ENCODE data around the gene ETV4. TPM values are rescaled to one million over a fixed set of nuclear protein-coding genes. Genes with fewer than 3 reads are reported as not detected.

The ETV4 gene
- total and polyA plus RNA-seq, 4 donors, result 2.7 to 27.2 (median 13.9) TPM

DNA sequence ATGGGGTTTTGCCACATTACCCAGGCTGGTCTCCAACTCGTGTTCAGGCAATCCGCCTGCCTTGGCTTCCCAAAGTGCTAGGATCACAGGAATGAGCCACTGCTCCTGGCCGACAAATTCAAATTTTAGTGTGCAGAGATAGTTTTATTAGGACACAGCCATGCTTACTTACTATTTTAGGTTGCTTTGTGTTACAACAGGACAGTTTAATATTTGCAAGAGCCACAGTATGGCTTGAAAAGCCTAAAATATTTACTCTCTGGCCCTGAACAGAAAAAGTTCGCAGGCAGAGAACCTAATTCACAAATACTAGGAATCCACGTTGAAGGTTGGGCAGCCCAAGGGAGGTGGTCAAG is 12.6 kb upstream of the ETV4 start:
- Histone ChIP-seq H3K4me1 (ENCODE audit: control insufficient read depth, insufficient read depth, low read length) (peaks cover 7% of the 10 kb centered on the region), H3K36me3 (ENCODE audit: control insufficient read depth, insufficient read depth, low read length) (no peaks in the 10 kb centered on the region), H3K27me3 (ENCODE audit: control insufficient read depth, insufficient read depth, low read length) (peaks cover 3% of the 10 kb centered on the region), H3K27ac (ENCODE audit: low read depth, low read length) (no peak overlapping the region), H3K4me3 (ENCODE audit: low read depth, low read length) (no peak overlapping the region), H3K9me3 (ENCODE audit: control insufficient read depth, insufficient read depth, low read length) (no peaks in the 10 kb centered on the region)
- WGBS (ENCODE audit: insufficient coverage), result 70% methylated on average over 2 of the region's 5 CpGs
- no peak for DNase-seq (ENCODE audit: low read depth in 4 of 6, low spot score in 6 of 6)

DNA sequence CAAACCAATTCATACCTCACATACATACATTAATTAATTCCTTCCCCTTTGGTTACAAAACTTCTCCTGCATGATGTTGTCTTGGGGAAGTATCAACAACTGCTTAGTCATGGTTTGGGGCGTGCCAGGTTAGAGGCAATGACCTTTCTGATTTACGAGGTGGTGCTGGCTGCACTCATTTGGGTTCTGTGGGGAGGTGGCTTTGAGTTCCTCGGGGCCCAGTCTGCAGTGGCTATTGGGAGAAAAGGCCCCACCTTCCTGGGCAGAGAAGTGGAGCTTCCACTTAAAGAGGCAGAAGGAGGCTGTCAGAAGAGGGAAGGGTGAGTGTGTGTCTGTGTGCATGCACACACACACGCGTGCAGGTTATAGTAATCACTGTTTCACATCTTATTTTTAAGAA is 10.2 kb upstream of the ETV4 start:
- 49% methylated on average over 3 of the region's 5 CpGs for WGBS (ENCODE audit: insufficient coverage)
- Histone ChIP-seq H3K36me3 (ENCODE audit: control insufficient read depth, insufficient read depth, low read length) (no peaks in the 10 kb centered on the region), H3K4me1 (ENCODE audit: control insufficient read depth, insufficient read depth, low read length) (peaks cover 6% of the 10 kb centered on the region), H3K27me3 (ENCODE audit: control insufficient read depth, insufficient read depth, low read length) (peaks cover 3% of the 10 kb centered on the region), H3K4me3 (ENCODE audit: low read depth, low read length) (no peak overlapping the region), H3K9me3 (ENCODE audit: control insufficient read depth, insufficient read depth, low read length) (no peaks in the 10 kb centered on the region), H3K27ac (ENCODE audit: low read depth, low read length) (no peak overlapping the region)
- no peak for DNase-seq (ENCODE audit: low read depth in 4 of 6, low spot score in 6 of 6)

DNA sequence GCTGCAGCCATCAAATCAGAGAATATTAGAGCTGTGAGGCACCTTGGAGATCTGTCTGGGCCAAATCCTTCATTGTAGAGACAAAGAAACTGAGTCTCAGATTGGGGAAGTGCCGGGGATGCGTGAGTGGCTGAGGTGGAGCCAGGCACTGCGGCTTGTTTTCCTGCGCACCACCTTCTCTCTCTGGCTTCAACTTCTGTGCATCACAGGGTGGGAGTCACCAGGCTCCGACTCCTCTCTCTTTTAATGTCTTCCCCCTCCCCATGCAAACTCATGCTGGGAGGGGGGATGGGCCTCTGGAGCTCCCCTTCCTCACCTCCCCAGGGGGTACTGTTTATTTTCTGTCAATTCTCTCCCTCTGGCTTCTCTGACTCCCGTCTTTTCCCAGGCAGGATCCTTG is 8.7 kb upstream of the ETV4 start:
- H3K27ac ChIP-seq (ENCODE audit: low read depth, low read length), result no peak overlapping the region

DNA sequence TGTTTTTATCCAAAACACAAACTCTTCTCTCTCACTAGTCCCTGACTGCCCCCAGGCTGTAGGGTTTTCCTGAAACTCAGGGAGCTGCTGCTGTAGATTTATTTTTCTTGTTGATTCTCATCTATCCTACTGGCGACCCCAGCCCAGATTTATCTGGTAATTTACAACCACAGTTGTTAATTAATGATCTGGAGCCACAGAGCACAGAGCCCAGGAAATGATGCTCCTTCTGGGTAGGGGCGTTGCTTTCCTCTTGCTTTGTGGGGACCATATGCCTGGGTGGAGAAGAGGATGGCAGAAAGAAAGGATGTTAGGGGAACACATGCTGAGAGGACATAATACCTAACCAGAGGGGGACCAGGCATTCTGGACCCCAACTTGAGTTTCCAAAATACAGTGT is 7.4 kb upstream of the ETV4 start:
- Histone ChIP-seq H3K4me3 (ENCODE audit: low read depth, low read length) (no peak overlapping the region), H3K27me3 (ENCODE audit: control insufficient read depth, insufficient read depth, low read length) (peaks cover 3% of the 10 kb centered on the region), H3K27ac (ENCODE audit: low read depth, low read length) (no peak overlapping the region), H3K4me1 (ENCODE audit: control insufficient read depth, insufficient read depth, low read length) (peaks cover 6% of the 10 kb centered on the region), H3K36me3 (ENCODE audit: control insufficient read depth, insufficient read depth, low read length) (no peaks in the 10 kb centered on the region), H3K9me3 (ENCODE audit: control insufficient read depth, insufficient read depth, low read length) (no peaks in the 10 kb centered on the region)
- DNase-seq (ENCODE audit: low read depth in 4 of 6, low spot score in 6 of 6), result peak in 1 of 6 donors; percentile 34
- WGBS (ENCODE audit: insufficient coverage), result 0% methylated on average over 1 of the region's 2 CpGs

More for the DNA sequence above, 8.7 kb upstream of the ETV4 start:
- Histone ChIP-seq H3K9me3 (ENCODE audit: control insufficient read depth, insufficient read depth, low read length) (no peaks in the 10 kb centered on the region), H3K36me3 (ENCODE audit: control insufficient read depth, insufficient read depth, low read length) (no peaks in the 10 kb centered on the region), H3K4me1 (ENCODE audit: control insufficient read depth, insufficient read depth, low read length) (peaks cover 6% of the 10 kb centered on the region), H3K27me3 (ENCODE audit: control insufficient read depth, insufficient read depth, low read length) (peaks cover 3% of the 10 kb centered on the region), H3K4me3 (ENCODE audit: low read depth, low read length) (no peak overlapping the region)
- WGBS (ENCODE audit: insufficient coverage), result 34% methylated on average over 2 of the region's 6 CpGs
- DNase-seq (ENCODE audit: low read depth in 4 of 6, low spot score in 6 of 6), result no peak

DNA sequence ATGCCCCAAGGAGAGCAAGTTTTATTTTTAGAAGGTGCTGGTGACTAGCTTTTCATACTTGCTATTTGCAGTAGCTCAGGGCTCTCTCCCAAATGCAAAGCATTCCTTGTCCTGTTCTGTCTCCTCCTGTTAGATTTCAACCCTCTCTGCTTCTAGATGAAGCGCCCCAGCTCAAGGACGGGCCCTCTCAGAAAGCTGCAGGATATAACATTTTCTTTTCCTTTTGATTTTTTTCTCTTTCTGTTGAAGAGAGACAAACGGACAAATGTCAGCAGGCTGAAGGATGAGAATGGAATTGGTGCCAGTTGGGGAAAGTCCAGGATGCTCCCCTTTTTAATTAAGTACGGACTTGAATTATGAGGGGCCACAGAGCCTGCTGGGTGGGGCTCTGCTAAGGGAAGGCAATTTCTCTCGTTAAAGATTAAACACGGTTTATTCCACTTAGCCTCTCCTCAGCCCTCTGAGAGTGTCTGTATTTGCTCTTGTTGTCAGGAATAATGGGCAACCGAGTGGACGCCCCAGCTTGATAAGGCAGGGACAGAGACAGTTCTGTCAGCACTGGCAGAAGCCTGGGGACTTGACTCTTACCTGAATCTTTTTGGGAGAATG is 6.2 kb upstream of the ETV4 start:
- Histone ChIP-seq H3K36me3 (ENCODE audit: control insufficient read depth, insufficient read depth, low read length) (no peaks in the 10 kb centered on the region), H3K27ac (ENCODE audit: low read depth, low read length) (no peak overlapping the region), H3K4me1 (ENCODE audit: control insufficient read depth, insufficient read depth, low read length) (peaks cover 6% of the 10 kb centered on the region), H3K27me3 (ENCODE audit: control insufficient read depth, insufficient read depth, low read length) (peaks cover 8% of the 10 kb centered on the region), H3K9me3 (ENCODE audit: control insufficient read depth, insufficient read depth, low read length) (no peaks in the 10 kb centered on the region), H3K4me3 (ENCODE audit: low read depth, low read length) (no peak overlapping the region)
- WGBS (ENCODE audit: insufficient coverage), result 36% methylated on average over 4 of the region's 8 CpGs
- DNase-seq (ENCODE audit: low read depth in 4 of 6, low spot score in 6 of 6), result peak in 1 of 6 donors; percentile 33

DNA sequence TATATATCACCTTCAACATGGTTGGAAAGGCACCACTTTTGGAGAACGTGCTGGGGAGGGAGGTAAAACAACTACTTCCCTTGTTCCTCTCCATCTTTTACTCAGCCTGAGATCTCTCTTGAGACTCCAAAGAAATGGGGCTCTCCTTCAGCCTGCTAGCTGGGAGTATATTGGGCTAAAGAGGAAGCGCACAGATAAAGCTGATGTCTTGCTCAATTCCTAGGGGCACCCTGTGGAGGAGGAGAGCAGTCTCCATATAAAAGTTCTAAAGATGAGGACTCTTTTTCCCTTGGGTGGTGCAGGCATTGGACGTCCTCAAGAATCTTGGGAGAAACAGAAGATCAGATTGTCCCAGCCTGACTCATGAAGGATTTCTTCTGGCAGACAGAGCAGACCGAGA is 4.6 kb upstream of the ETV4 start:
- no peak overlapping the region for H3K27ac ChIP-seq (ENCODE audit: low read depth, low read length)
- peaks cover 17% of the 10 kb centered on the region for H3K27me3 ChIP-seq (ENCODE audit: control insufficient read depth, insufficient read depth, low read length)
- DNase-seq (ENCODE audit: low read depth in 4 of 6, low spot score in 6 of 6), result no peak
- no peaks in the 10 kb centered on the region for H3K36me3 ChIP-seq (ENCODE audit: control insufficient read depth, insufficient read depth, low read length)
- no peaks in the 10 kb centered on the region for H3K9me3 ChIP-seq (ENCODE audit: control insufficient read depth, insufficient read depth, low read length)
- peaks cover 17% of the 10 kb centered on the region for H3K4me1 ChIP-seq (ENCODE audit: control insufficient read depth, insufficient read depth, low read length)
- 87% methylated on average over 3 of the region's 4 CpGs for WGBS (ENCODE audit: insufficient coverage)
- no peak overlapping the region for H3K4me3 ChIP-seq (ENCODE audit: low read depth, low read length)

DNA sequence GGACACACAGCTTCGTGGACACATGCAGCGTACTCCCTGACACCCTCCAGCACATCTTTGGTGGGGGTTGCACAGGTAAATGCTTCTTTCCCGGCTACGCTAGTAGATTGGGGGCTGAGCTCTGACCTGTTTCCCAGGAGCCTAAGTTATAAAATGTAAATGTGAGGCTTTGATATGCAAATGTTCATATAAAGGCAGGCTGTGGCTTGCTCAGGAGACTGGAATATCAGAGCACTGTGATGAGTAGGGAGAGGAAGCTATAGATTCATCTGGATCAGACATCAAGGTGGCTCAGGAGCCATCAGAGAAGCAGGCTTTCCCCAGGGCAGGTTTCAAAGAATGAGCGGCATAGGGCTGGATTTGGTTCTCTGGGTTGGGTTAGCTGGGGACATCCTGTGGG is 3.4 kb upstream of the ETV4 start:
- no peak for DNase-seq (ENCODE audit: low read depth in 4 of 6, low spot score in 6 of 6)
- WGBS (ENCODE audit: insufficient coverage), result 67% methylated on average over 3 of the region's 5 CpGs
- Histone ChIP-seq H3K9me3 (ENCODE audit: control insufficient read depth, insufficient read depth, low read length) (no peaks in the 10 kb centered on the region), H3K36me3 (ENCODE audit: control insufficient read depth, insufficient read depth, low read length) (no peaks in the 10 kb centered on the region), H3K4me1 (ENCODE audit: control insufficient read depth, insufficient read depth, low read length) (peaks cover 29% of the 10 kb centered on the region), H3K27me3 (ENCODE audit: control insufficient read depth, insufficient read depth, low read length) (peaks cover 24% of the 10 kb centered on the region), H3K27ac (ENCODE audit: low read depth, low read length) (no peak overlapping the region), H3K4me3 (ENCODE audit: low read depth, low read length) (no peak overlapping the region)

DNA sequence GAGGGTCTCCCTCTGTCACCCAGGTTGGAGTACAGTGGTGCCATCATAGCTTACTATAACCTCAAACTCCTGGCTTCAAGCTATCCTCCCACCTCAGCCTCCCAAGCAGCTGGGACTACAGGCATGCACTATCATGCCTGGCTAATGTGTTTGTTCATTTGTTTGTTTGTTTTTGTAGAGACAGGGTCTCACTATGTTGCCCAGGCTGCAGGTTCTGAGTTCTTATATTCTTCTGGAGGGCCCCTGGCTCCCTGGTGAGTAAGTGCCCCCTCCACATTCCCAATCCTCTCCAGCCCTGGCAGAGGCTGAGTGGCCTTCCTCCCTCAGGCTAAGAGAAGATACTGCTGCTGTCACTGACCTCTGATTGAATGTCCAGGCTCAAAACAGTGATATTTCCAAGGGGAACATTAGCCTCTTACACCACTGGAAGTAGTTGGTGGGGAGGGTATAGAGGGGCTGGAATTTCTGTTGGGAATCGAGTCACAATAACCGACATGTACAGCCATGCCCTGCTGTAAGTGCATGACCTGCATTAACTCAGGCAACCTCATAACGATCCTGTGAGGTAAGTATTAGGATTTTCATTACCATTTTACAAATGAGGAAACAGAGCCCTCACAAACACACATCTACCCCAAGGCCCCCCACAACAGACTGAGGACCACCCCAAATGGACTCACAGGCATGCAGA is 2.7 kb upstream of the ETV4 start:
- WGBS (ENCODE audit: insufficient coverage), result no CpG with 5 or more reads among the region's 3 CpGs
- Histone ChIP-seq H3K36me3 (ENCODE audit: control insufficient read depth, insufficient read depth, low read length) (no peaks in the 10 kb centered on the region), H3K27ac (ENCODE audit: low read depth, low read length) (no peak overlapping the region), H3K4me1 (ENCODE audit: control insufficient read depth, insufficient read depth, low read length) (peaks cover 36% of the 10 kb centered on the region), H3K4me3 (ENCODE audit: low read depth, low read length) (no peak overlapping the region), H3K27me3 (ENCODE audit: control insufficient read depth, insufficient read depth, low read length) (peaks cover 29% of the 10 kb centered on the region), H3K9me3 (ENCODE audit: control insufficient read depth, insufficient read depth, low read length) (no peaks in the 10 kb centered on the region)
- no peak for DNase-seq (ENCODE audit: low read depth in 4 of 6, low spot score in 6 of 6)

DNA sequence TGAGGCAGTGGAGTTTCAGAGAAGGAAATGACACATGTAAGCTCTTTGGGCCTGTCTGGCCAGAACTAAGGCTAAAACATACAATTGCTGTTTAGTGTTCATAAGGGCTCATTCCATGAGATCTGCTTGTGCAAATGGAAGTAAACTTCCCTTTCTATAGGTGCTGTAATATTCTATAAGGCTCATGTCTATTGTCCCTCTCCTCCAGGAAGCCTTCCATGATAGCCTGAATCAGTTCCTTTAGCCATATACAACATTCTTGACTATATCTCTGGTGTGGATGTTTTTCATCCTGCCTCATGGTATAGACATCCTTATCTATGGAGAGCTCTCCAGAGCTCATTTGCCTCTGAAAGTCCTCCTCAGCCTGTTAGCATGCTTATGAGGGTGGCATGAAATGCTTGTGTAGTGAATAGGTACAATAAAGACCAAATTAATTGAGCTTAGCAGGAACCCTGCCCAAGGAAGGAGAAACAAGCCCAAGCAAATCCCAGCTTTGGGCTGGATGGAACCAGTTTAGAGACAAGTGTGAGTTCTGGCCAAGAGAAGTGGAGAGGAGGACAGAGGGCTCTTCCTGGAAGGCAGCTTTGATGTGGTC is 1.6 kb upstream of the ETV4 start:
- Histone ChIP-seq H3K27me3 (ENCODE audit: control insufficient read depth, insufficient read depth, low read length) (peaks cover 34% of the 10 kb centered on the region), H3K4me3 (ENCODE audit: low read depth, low read length) (no peak overlapping the region), H3K36me3 (ENCODE audit: control insufficient read depth, insufficient read depth, low read length) (no peaks in the 10 kb centered on the region), H3K27ac (ENCODE audit: low read depth, low read length) (no peak overlapping the region), H3K4me1 (ENCODE audit: control insufficient read depth, insufficient read depth, low read length) (peaks cover 43% of the 10 kb centered on the region), H3K9me3 (ENCODE audit: control insufficient read depth, insufficient read depth, low read length) (no peaks in the 10 kb centered on the region)
- peak in 1 of 6 donors; percentile 31 for DNase-seq (ENCODE audit: low read depth in 4 of 6, low spot score in 6 of 6)

DNA sequence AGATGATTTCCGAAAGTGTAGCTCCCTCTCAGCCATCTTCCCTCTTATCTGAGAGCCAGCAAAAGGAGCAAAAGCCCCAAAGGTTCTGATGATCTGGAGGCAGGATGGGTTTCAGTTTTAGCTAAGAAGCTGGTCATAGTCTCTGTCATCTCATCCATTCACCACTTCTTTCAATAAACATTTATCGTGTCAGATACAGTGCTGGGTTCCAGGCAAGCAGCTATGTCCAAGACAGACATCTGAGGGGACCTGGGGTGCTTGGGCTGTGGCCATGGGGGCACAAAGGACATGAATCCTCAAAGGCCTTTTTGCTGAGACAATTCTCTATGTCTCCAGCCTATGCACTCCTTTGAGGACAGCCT is 1.0 kb upstream of the ETV4 start:
- 67% methylated on average over 1 of the region's 2 CpGs for WGBS (ENCODE audit: insufficient coverage)
- H3K27me3 ChIP-seq (ENCODE audit: control insufficient read depth, insufficient read depth, low read length), result peaks cover 40% of the 10 kb centered on the region
- no peak for DNase-seq (ENCODE audit: low read depth in 4 of 6, low spot score in 6 of 6)

More for the DNA sequence above, 1.0 kb upstream of the ETV4 start:
- Histone ChIP-seq H3K4me1 (ENCODE audit: control insufficient read depth, insufficient read depth, low read length) (peaks cover 45% of the 10 kb centered on the region), H3K27ac (ENCODE audit: low read depth, low read length) (no peak overlapping the region), H3K4me3 (ENCODE audit: low read depth, low read length) (no peak overlapping the region), H3K36me3 (ENCODE audit: control insufficient read depth, insufficient read depth, low read length) (no peaks in the 10 kb centered on the region), H3K9me3 (ENCODE audit: control insufficient read depth, insufficient read depth, low read length) (no peaks in the 10 kb centered on the region)
